K562 (cell line): ENCODE data around the gene BGLAP. TPM values are rescaled to one million over a fixed set of nuclear protein-coding genes. Genes with fewer than 3 reads are reported as not detected.
A peak's percentile ranks its signal among the peaks of the same experiment; 100 is the strongest.

Experiments used
- ATAC-seq: fragments of 200-7000 bp; cut with Tn5 transposase; 3 replicates; pipeline ENCODE4 v1.9.1; 2020; ENCODE audit warnings: moderate library complexity
- BruUV-seq: library from RNA; stranded (reverse); fragments of 400-500 nt; replicated peaks from 2 replicates; lab custom pipeline; 2021; lab: Mats Ljungman, UMichigan
- CTCF ChIA-PET: fragments of 300-600 bp; formaldehyde crosslinking; extraction: SDS; loops from one replicate; lab custom pipeline; 2021; ENCODE audit warnings: low intra/inter-chr PET ratio; lab: Yijun Ruan, JAX
- POLR2A ChIA-PET: fragments of 300-600, 350-650 bp; sonication (Branson Sonifier 250); formaldehyde crosslinking; extraction: SDS; loops from one replicate; lab custom pipeline; 2021; ENCODE audit warnings: antibody characterized with exemption, inconsistent platforms; lab: Yijun Ruan, JAX
- DNase-seq, 4 experiments: peaks; one replicate each; pipeline versions ENCODE4 v3.0.0 to v3.0.0-alpha.2; 2011 to 2018; ENCODE audit warnings: low spot score in 3 of 4, mixed read lengths in 3 of 4; ENCODE audit errors: extremely low read depth in 1 of 4
- FAIRE-seq: peaks from 2 replicates; lab custom pipeline; 2011; peaks lifted over from hg19 to GRCh38; lab: Jason Lieb, UNC
- H2AFZ ChIP-seq: 2 replicates; pipeline ENCODE4 v1.6.0; 2011; ENCODE audit warnings: low read depth, low read length, control low read depth, inconsistent platforms
- H3K27ac ChIP-seq: fragments of 200-600 bp; 3 replicates; pipeline ENCODE4 v1.8.0; 2011; ENCODE audit warnings: low read depth, mild to moderate bottlenecking, control low read depth, inconsistent platforms, low read length, moderate library complexity, mixed read lengths; ENCODE audit errors: extremely low read depth
- H3K27me3 ChIP-seq, 2 experiments: fragments of 300-600 bp in 1 of 2; 2 replicates in 1 of 2; 3 replicates in 1 of 2; pipeline versions ENCODE4 v1.6.0 to v1.8.0; 2011; ENCODE audit warnings: inconsistent platforms in 2 of 2, low read length in 2 of 2, mild to moderate bottlenecking in 1 of 2, mixed read lengths in 1 of 2, moderate library complexity in 1 of 2; ENCODE audit not compliant: control insufficient read depth in 2 of 2, insufficient read depth in 2 of 2
- H3K36me3 ChIP-seq: fragments of 300-600 bp; 3 replicates; pipeline ENCODE4 v1.8.0; 2011; ENCODE audit warnings: mild to moderate bottlenecking, low read length, inconsistent platforms; ENCODE audit not compliant: control insufficient read depth, insufficient read depth
- H3K4me1 ChIP-seq, 2 experiments: fragments of 200-600 bp in 1 of 2; replicated peaks in 1 of 2; 2 replicates in 1 of 2; 3 replicates in 1 of 2; pipeline versions ENCODE4 v1.5.1 to v1.8.0; 2011; ENCODE audit warnings: inconsistent platforms in 2 of 2, low read length in 2 of 2, mild to moderate bottlenecking in 1 of 2, mixed read lengths in 1 of 2, moderate library complexity in 1 of 2; ENCODE audit not compliant: control insufficient read depth in 2 of 2, insufficient read depth in 2 of 2
- H3K4me2 ChIP-seq: 2 replicates; pipeline ENCODE4 v1.6.1; 2011; ENCODE audit warnings: low read length, control low read depth, inconsistent platforms, mixed read lengths; ENCODE audit not compliant: insufficient read depth
- H3K4me3 ChIP-seq: fragments of 200-600 bp; sonication (generic), shearing (Covaris generic); 2 replicates; pipeline ENCODE4 v1.5.1; 2016; ENCODE audit warnings: control low read depth, inconsistent platforms
- H3K79me2 ChIP-seq: fragments of 200-600 bp; 3 replicates; pipeline ENCODE4 v1.8.0; 2011; ENCODE audit warnings: low read length, inconsistent platforms; ENCODE audit not compliant: control insufficient read depth, insufficient read depth
- H3K9ac ChIP-seq, 2 experiments: 2 replicates each; pipeline versions ENCODE4 v1.6.0 to v1.6.1; 2011; ENCODE audit warnings: low read depth in 2 of 2, low read length in 2 of 2, control low read depth in 1 of 2, inconsistent platforms in 1 of 2, mild to moderate bottlenecking in 1 of 2, mixed read lengths in 1 of 2; ENCODE audit not compliant: insufficient read depth in 1 of 2
- H3K9me1 ChIP-seq: one replicate; pipeline ENCODE4 v1.6.0; 2011; ENCODE audit warnings: inconsistent platforms, mild to moderate bottlenecking, low read length, moderate library complexity; ENCODE audit not compliant: control insufficient read depth, insufficient read depth
- H3K9me3 ChIP-seq: replicated peaks from 2 replicates; pipeline ENCODE4 v1.5.1; 2011; ENCODE audit warnings: low read depth, low read length, inconsistent platforms; ENCODE audit not compliant: control insufficient read depth, insufficient read depth
- H4K20me1 ChIP-seq: replicated peaks from 2 replicates; pipeline ENCODE4 v1.6.1; 2011; ENCODE audit warnings: low read length, inconsistent platforms, mixed read lengths; ENCODE audit not compliant: control insufficient read depth, insufficient read depth
- CTBP1 ChIP-seq: fragments of 450-650 bp; IDR thresholded peaks from 2 replicates; pipeline ENCODE4 v1.6.1; 2016; ENCODE audit warnings: borderline replicate concordance
- IRF2 ChIP-seq: sonication (generic); formaldehyde crosslinking; IDR thresholded peaks from 2 replicates; pipeline ENCODE4 v1.8.1; 2022; ENCODE audit warnings: mild to moderate bottlenecking, missing genetic modification reagents
- MEIS2 ChIP-seq: fragments of 450-650 bp; IDR thresholded peaks from 2 replicates; pipeline ENCODE4 v1.6.1; 2014; ENCODE audit warnings: mild to moderate bottlenecking; ENCODE audit not compliant: partially characterized antibody
- NFATC3 ChIP-seq: fragments of 450-650 bp; IDR thresholded peaks from 2 replicates; pipeline ENCODE4 v1.6.1; 2017; ENCODE audit warnings: mild to moderate bottlenecking
- POLR2A ChIP-seq: fragments of 450-650 bp; conservative IDR thresholded peaks from 2 replicates; pipeline ENCODE4 v1.6.1; 2016
- POLR2AphosphoS5 ChIP-seq: IDR thresholded peaks from 2 replicates; pipeline ENCODE4 v1.6.1; 2011; ENCODE audit warnings: mild to moderate bottlenecking, low read depth, low read length, moderate library complexity; ENCODE audit not compliant: control insufficient read depth, insufficient read depth
- POLR2G ChIP-seq: fragments of 200-400 bp; formaldehyde crosslinking; IDR thresholded peaks from 2 replicates; pipeline ENCODE4 v1.6.1; 2017; ENCODE audit warnings: low read depth, mild to moderate bottlenecking, antibody characterized with exemption, low read length, moderate library complexity
- WGBS: fragments of 100-300 bp; shearing (Covaris generic); methylation state at CpG from one replicate; pipeline ENCODE4 v1.1.6; 2016; ENCODE audit warnings: low coverage, mixed read lengths; ENCODE audit not compliant: insufficient coverage; ENCODE audit errors: missing lambda C conversion rate; 5-methylcytosine and 5-hydroxymethylcytosine counted together
- in situ Hi-C: fragments of 300-500 bp; cut with MboI; formaldehyde crosslinking; loops from 4 replicates; pipeline ENCODE4 v1.15.0; 2018; ENCODE audit warnings: inconsistent platforms, mixed read lengths
- intact Hi-C: fragments of 100-400 bp; cut with micrococcal nuclease; formaldehyde crosslinking; loops from 2 replicates; pipeline ENCODE4 v1.14.2; 2022
- polyA plus RNA-seq, 8 experiments: library from polyadenylated mRNA; depleted of rRNA in 4 of 8; stranded (reverse) in 5 of 8; unstranded in 3 of 8; fragments of >200 nt; fragmentation: Nextera tagmentation in 2 of 8; fragmentation: Illumina TruSeq in 1 of 8; extraction: Ambion mirVana in 2 of 8; extraction: Trizol in 1 of 8; gene quantifications; 2 replicates each; pipeline versions ENCODE4 v1.2.1 to v1.2.3, GENCODE V29; 2011 to 2014; ENCODE audit warnings: inconsistent platforms in 1 of 8, missing spikeins in 1 of 8
- total RNA-seq, 7 experiments: library from RNA; depleted of rRNA in 6 of 7; stranded (reverse); fragments of >200 nt in 6 of 7; fragmentation: Illumina TruSeq in 2 of 7; extraction: Trizol in 2 of 7; gene quantifications; 2 replicates each; pipeline versions ENCODE4 v1.2.1 to v1.2.3, GENCODE V29; 2011 to 2021; ENCODE audit warnings: low replicate concordance in 1 of 7
- TF ChIP-seq, protein P1 (sequence below): sonication (generic); formaldehyde crosslinking; IDR thresholded peaks from 2 replicates; pipeline ENCODE4 v1.8.1; 2023; ENCODE audit warnings: mild to moderate bottlenecking, missing genetic modification reagents
- TF ChIP-seq, protein P2 (sequence below): fragments of 250-450 bp; sonication (Bioruptor Pico); IDR thresholded peaks from 2 replicates; pipeline ENCODE4 v1.6.1; 2021; ENCODE audit warnings: mild to moderate bottlenecking

Gene BGLAP
- total and polyA plus RNA-seq, 9 of the 15 experiments (the other 6 are each of a cell fraction or from before 2014, with no cell fraction given) = 0.15 to 1.4 (median 0.28) TPM; not detected in 3

DNA sequence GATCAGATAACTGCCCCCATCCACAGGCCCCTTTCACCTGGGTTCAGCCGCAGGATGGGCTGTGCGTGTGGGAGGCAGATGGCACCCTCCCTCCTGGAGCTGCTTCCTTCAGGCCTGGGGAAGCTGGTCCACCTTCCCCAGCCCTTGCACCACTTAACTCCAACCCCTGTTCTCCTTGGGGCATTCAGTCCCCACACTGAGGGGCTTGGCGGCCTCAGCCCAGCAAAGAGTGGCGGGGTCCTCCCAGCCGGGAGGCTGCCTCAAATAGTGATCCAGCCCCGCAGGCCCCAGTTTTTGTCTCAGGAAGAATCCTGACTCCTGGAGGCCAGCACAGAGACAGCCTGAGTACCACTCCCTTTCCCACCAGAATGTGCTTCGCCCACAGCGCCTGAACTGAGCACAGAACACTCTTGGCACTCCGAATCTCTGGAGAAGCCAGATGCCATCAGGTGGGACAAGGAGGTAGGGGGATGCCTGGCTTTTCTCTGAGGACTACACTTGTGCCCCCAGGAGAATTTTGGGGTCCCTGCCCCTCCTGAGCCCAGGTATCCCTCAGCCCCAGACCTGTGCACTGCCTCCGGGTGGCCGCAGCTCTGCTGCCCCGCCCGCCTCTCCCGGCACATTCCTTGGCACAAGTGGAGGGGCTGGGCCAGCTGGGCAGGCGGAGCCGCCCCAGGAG, 4.9 kb downstream of the BGLAP start:
- Histone ChIP-seq H3K27ac (no peak overlapping the region), H3K9ac (peak overlapping the region in 1 of 2 experiments; percentile 83; a peak in 2 of 4 replicates), H2AFZ (no peak overlapping the region), H3K4me1 (peaks cover 0 to 53% of the 10 kb centered on the region in 2 experiments; a peak in 3 of 5 replicates), H3K36me3 (peaks cover 30% of the 10 kb centered on the region; the same call in 2 of the 3 replicates), H3K9me3 (no peaks in the 10 kb centered on the region), H4K20me1 (no peaks in the 10 kb centered on the region; the same call in 1 of the 2 replicates), H3K4me3 (no peak overlapping the region), H3K27me3 (no peaks in the 10 kb centered on the region), H3K4me2 (no peak overlapping the region), H3K9me1 (peaks cover 3% of the 10 kb centered on the region), H3K79me2 (no peaks in the 10 kb centered on the region)
- TF ChIP-seq, protein P1, sequence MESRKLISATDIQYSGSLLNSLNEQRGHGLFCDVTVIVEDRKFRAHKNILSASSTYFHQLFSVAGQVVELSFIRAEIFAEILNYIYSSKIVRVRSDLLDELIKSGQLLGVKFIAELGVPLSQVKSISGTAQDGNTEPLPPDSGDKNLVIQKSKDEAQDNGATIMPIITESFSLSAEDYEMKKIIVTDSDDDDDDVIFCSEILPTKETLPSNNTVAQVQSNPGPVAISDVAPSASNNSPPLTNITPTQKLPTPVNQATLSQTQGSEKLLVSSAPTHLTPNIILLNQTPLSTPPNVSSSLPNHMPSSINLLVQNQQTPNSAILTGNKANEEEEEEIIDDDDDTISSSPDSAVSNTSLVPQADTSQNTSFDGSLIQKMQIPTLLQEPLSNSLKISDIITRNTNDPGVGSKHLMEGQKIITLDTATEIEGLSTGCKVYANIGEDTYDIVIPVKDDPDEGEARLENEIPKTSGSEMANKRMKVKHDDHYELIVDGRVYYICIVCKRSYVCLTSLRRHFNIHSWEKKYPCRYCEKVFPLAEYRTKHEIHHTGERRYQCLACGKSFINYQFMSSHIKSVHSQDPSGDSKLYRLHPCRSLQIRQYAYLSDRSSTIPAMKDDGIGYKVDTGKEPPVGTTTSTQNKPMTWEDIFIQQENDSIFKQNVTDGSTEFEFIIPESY = 0 out of 2 replicates have a peak, but pooled peaks have one; percentile 12
- peak; percentile 4; the same call in 1 of the 2 replicates for TF ChIP-seq POLR2AphosphoS5
- no peak for TF ChIP-seq MEIS2
- peak; percentile 73 for TF ChIP-seq POLR2G
- TF ChIP-seq, protein P2, sequence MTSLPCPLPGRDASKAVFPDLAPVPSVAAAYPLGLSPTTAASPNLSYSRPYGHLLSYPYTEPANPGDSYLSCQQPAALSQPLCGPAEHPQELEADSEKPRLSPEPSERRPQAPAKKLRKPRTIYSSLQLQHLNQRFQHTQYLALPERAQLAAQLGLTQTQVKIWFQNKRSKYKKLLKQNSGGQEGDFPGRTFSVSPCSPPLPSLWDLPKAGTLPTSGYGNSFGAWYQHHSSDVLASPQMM (CRISPR knock-in tag) = no peak
- TF ChIP-seq IRF2 = no peak
- TF ChIP-seq POLR2A = peak; percentile 8
- TF ChIP-seq CTBP1 = peak; percentile 14; the same call in 1 of the 2 replicates
- no peak for TF ChIP-seq NFATC3
- ATAC-seq (peak; percentile 18), DNase-seq (peak in 2 of 4 experiments; percentile 54 to 59), FAIRE-seq (no peak)
- no TSS peak for BruUV-seq
- CTCF ChIA-PET = no interaction called here
- in situ Hi-C loops = no loop called here
- 45% methylated on average over 12 of the region's 16 CpGs for WGBS
- intact Hi-C loops = no loop called here
- POLR2A ChIA-PET = interaction anchor here (0.6 to 2.1 kb wide), 12 partner anchors 10 to 294 kb away, joined by 3 to 7 read pairs (median 4); partner anchors contain the start of genes PMF1 and SMG5
